ENCODE results near the gene OGDH.
A peak's percentile ranks its signal among the peaks of the same experiment; 100 is the strongest.

The OGDH gene

GRCh38 chr7:44632196-44632595, 25.8 kb downstream of the OGDH start:
- no peak overlapping the region for H3K4me3 ChIP-seq (ENCODE audit: low read depth, low read length)
- TF ChIP-seq MYC (IDR thresholded peaks at IDR 0.05; ENCODE audit: low read depth, low read length) (no peak), POLR2A (IDR thresholded peaks at IDR 0.05; ENCODE audit: extremely low read depth, insufficient read length) (no peak), CTCF (IDR thresholded peaks at IDR 0.05; ENCODE audit: low read depth, low read length) (no peak)
- TF ChIP-seq, protein P1, sequence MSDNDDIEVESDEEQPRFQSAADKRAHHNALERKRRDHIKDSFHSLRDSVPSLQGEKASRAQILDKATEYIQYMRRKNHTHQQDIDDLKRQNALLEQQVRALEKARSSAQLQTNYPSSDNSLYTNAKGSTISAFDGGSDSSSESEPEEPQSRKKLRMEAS (IDR thresholded peaks at IDR 0.05; ENCODE audit: low read depth, low read length), result no peak
- DNase-seq (ENCODE audit: low read depth), result peak; percentile 52

GRCh38 chr7:44633254-44634186, 27.1 kb downstream of the OGDH start:
- DNase-seq (ENCODE audit: low read depth), result no peak
- TF ChIP-seq POLR2A (IDR thresholded peaks at IDR 0.05; ENCODE audit: extremely low read depth, insufficient read length) (no peak), CTCF (IDR thresholded peaks at IDR 0.05; ENCODE audit: low read depth, low read length) (no peak), MYC (IDR thresholded peaks at IDR 0.05; ENCODE audit: low read depth, low read length) (no peak)
- TF ChIP-seq, protein P1 (IDR thresholded peaks at IDR 0.05; ENCODE audit: low read depth, low read length), result no peak
- H3K4me3 ChIP-seq (ENCODE audit: low read depth, low read length), result no peak overlapping the region

DNA sequence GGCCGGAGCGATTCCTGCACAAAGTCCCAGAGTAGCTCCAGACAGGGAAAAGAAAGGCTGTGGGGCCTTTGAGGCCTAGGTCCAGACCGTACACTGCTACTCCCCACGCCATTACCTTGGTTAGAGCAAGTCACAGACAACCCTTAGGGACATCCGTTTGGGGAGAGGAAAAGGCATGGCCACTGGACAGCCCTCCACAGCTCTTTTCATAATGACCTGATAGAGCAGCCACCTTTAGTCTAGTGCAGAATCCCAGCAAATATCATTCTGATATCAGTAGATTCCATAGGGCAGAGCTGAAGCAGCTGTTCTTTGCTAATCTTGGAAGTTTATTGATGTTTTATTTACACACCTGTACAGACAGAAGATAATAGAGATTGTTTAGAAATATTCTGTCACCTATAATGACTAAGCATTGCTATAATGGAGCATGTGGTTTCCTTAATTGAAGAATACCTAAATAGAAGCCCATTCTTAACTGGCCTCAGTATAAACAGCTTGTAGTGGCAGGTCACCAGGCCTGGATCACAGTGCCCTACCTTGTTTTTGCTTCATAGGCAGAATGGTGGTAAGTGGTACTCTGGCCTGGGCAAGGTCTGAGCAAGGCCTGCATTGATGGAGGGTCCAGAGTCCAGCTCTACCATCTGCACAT, 27.9 kb downstream of the OGDH start:
- TF ChIP-seq, protein P1 (IDR thresholded peaks at IDR 0.05; ENCODE audit: low read depth, low read length), result no peak
- TF ChIP-seq POLR2A (IDR thresholded peaks at IDR 0.05; ENCODE audit: extremely low read depth, insufficient read length), result no peak
- no peak for TF ChIP-seq MYC (IDR thresholded peaks at IDR 0.05; ENCODE audit: low read depth, low read length)
- TF ChIP-seq CTCF (IDR thresholded peaks at IDR 0.05; ENCODE audit: low read depth, low read length), result no peak
- no peak for DNase-seq (ENCODE audit: low read depth)
- H3K4me3 ChIP-seq (ENCODE audit: low read depth, low read length), result no peak overlapping the region

DNA sequence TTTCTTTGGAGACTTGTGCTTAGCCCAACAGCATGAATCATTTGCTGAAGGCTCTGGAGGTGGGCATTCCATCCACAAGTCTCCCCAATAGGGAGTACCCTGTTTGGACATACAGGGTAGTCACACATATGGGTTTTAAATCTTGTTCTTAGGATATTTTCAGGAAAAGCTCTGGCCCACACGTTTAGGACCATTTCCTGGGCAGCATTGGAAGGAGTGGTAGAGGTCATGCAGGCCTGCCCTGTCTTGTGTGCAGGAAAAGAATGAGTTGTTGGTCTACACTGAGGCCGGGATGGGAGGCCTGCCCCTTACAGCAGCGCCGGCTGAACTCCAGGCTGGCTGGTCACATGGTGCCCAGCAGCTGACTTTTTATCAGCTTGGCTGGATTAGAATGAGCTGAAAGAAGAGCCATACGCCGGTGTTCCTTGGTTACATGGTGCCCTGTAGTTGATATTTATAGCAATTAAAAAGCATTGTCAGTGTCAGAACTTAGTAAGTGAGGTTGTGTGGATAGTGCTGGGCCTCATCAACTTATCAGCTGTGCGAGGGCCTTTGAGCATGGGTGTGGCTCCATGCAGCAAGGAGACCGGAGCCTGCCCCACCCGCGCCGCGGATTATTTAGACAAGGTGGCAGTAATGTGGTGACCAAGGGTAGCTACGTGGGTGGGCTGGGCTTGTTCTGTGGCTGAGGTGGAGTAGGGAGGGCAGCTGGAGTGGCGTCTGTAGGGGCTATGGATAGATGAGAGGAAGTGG, 28.6 kb downstream of the OGDH start:
- H3K4me3 ChIP-seq (ENCODE audit: low read depth, low read length), result no peak overlapping the region
- peak; percentile 62 for DNase-seq (ENCODE audit: low read depth)
- TF ChIP-seq POLR2A (IDR thresholded peaks at IDR 0.05; ENCODE audit: extremely low read depth, insufficient read length), result no peak
- TF ChIP-seq MYC (IDR thresholded peaks at IDR 0.05; ENCODE audit: low read depth, low read length), result no peak
- TF ChIP-seq CTCF (IDR thresholded peaks at IDR 0.05; ENCODE audit: low read depth, low read length), result no peak
- TF ChIP-seq, protein P1 (IDR thresholded peaks at IDR 0.05; ENCODE audit: low read depth, low read length), result no peak; the same call in 1 of the 2 replicates

DNA sequence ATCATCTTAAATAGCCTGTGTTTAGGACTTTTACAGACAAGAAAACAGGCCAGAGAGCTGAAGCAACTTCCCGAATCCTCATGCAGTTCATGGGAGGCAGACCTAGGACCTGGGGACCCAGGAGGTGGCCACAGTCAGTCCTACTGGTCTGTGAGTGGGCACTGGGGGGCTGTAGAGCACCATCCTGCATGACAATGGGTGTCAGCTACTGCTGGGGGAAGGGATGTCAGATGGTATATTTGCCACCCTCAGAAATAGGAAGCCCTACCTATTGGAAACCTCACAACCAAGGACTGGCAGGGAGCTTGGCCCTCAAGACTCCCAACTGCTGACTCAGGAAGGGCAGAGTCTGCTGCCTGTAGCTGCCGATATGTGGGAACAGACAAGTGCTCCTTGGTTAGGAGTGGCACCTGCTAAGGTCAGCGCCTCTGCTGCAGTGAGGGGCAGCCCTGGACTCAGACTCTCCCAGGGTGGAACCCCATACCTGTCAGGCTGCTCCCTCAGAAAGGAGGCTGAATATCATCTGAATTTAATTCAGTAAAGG, 29.7 kb downstream of the OGDH start:
- no peak for DNase-seq (ENCODE audit: low read depth)
- H3K4me3 ChIP-seq (ENCODE audit: low read depth, low read length), result no peak overlapping the region
- no peak for TF ChIP-seq MYC (IDR thresholded peaks at IDR 0.05; ENCODE audit: low read depth, low read length)
- no peak for TF ChIP-seq CTCF (IDR thresholded peaks at IDR 0.05; ENCODE audit: low read depth, low read length)
- TF ChIP-seq, protein P1 (IDR thresholded peaks at IDR 0.05; ENCODE audit: low read depth, low read length), result no peak
- TF ChIP-seq POLR2A (IDR thresholded peaks at IDR 0.05; ENCODE audit: extremely low read depth, insufficient read length), result no peak
